Activated naive CD8-positive, alpha-beta T cell treated with anti-CD3 and anti-CD28 coated beads, Interleukin-2, amount 10 ng/mL, durations not matched to agents 7 days and 5 days (primary cell): ENCODE data around the gene RAP1GAP2. TPM values are rescaled to one million over a fixed set of nuclear protein-coding genes. Genes with fewer than 3 reads are reported as not detected.

ENCODE experiments used
- ATAC-seq: fragments of 150-1000 bp; cut with Tn5 transposase; one replicate; pipeline ENCODE4 v1.10.0; 2021; ENCODE audit warnings: low read depth, moderate library complexity
- POLR2A ChIA-PET: fragments of 350-600 bp; sonication (Branson Sonifier 250); formaldehyde crosslinking; loops from one replicate; lab custom pipeline; 2021; ENCODE audit warnings: antibody characterized with exemption; lab: Charles Lee
- DNase-seq: peaks from one replicate; pipeline ENCODE4 v3.0.0; 2021
- H3K27ac Mint-ChIP-seq: one replicate; pipeline ENCODE4 v1.8.0; 2022; ENCODE audit warnings: mild to moderate bottlenecking, mixed read lengths
- H3K27me3 Mint-ChIP-seq: one replicate; pipeline ENCODE4 v1.8.0; 2022; ENCODE audit warnings: mild to moderate bottlenecking, moderate library complexity, mixed read lengths
- H3K36me3 Mint-ChIP-seq: one replicate; pipeline ENCODE4 v1.8.0; 2021; ENCODE audit warnings: mild to moderate bottlenecking, mixed read lengths
- H3K4me1 Mint-ChIP-seq: one replicate; pipeline ENCODE4 v1.8.0; 2021; ENCODE audit warnings: mixed read lengths
- H3K4me3 Mint-ChIP-seq: one replicate; pipeline ENCODE4 v1.8.0; 2022; ENCODE audit warnings: mild to moderate bottlenecking, moderate library complexity, mixed read lengths
- H3K9me3 Mint-ChIP-seq: one replicate; pipeline ENCODE4 v1.8.0; 2021; ENCODE audit warnings: mixed read lengths
- total RNA-seq, 2 experiments: library from RNA; stranded (reverse); gene quantifications; one replicate each; pipeline ENCODE4 v1.2.3, GENCODE V29; 2021

The RAP1GAP2 gene
- total RNA-seq, 2 experiments from 2014 or later, result 4.0 to 4.8 TPM

GRCh38 chr17:2963332-2964027 is 167.2 kb downstream of the RAP1GAP2 start:
- Mint-ChIP-seq H3K27ac (no peak overlapping the region), H3K27me3 (peaks cover 8% of the 10 kb centered on the region), H3K4me3 (no peak overlapping the region), H3K9me3 (no peaks in the 10 kb centered on the region), H3K4me1 (no peaks in the 10 kb centered on the region), H3K36me3 (no peaks in the 10 kb centered on the region)
- no peak for ATAC-seq
- POLR2A ChIA-PET, result no interaction called here
- DNase-seq, result no peak

DNA sequence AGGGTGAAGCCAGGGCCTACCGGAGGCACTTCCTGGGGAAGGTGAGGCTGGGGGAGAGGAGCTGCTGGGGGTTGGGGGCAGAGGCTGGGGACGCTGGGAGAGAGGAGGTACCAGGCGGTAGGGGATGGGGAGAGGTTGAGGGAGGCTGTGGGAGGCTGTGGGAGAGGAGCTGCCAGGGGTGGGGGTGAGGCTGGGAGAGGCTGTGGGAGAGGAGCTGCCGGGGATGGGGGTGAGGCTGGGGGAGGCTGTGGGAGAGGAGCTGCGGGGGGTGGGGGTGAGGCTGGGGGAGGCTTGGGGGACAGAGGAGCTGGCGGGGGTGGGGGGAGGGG is 167.8 kb downstream of the RAP1GAP2 start:
- POLR2A ChIA-PET, result no interaction called here
- Mint-ChIP-seq H3K36me3 (no peaks in the 10 kb centered on the region), H3K27ac (no peak overlapping the region), H3K27me3 (peaks cover 7% of the 10 kb centered on the region), H3K9me3 (no peaks in the 10 kb centered on the region), H3K4me1 (no peaks in the 10 kb centered on the region), H3K4me3 (no peak overlapping the region)
- ATAC-seq (no peak), DNase-seq (no peak)

DNA sequence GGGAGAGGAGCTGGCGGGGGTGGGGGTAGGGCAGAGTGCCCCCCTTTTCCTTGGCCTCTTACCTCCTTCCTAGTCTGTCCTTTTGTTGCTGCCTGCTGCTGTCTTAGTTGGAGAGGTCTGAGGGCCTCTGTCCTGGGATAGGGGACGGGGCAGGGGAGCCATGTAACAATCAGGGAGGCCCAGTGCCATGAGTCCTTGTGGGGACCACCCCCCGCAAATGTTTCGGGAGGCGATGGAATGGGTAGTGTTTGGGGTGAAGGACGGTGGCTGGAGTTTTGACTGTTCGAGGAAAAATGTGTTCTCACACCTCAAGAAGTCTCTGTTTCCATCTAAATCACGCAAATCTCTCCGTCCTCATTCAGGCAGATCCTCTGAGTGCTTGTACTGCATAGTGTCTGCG is 168.1 kb downstream of the RAP1GAP2 start:
- Mint-ChIP-seq H3K4me1 (no peaks in the 10 kb centered on the region), H3K36me3 (no peaks in the 10 kb centered on the region)

GRCh38 chr17:2964831-2965230 is 168.6 kb downstream of the RAP1GAP2 start:
- no peaks in the 10 kb centered on the region for H3K36me3 Mint-ChIP-seq
- no peaks in the 10 kb centered on the region for H3K4me1 Mint-ChIP-seq
- no peak for DNase-seq
- no peaks in the 10 kb centered on the region for H3K9me3 Mint-ChIP-seq
- POLR2A ChIA-PET, result no interaction called here
- ATAC-seq, result no peak
- no peak overlapping the region for H3K4me3 Mint-ChIP-seq
- no peak overlapping the region for H3K27ac Mint-ChIP-seq
- peaks cover 5% of the 10 kb centered on the region for H3K27me3 Mint-ChIP-seq

More for the DNA sequence above, 168.1 kb downstream of the RAP1GAP2 start:
- POLR2A ChIA-PET, result no interaction called here
- no peak overlapping the region for H3K27ac Mint-ChIP-seq
- H3K4me3 Mint-ChIP-seq, result no peak overlapping the region
- peaks cover 5% of the 10 kb centered on the region for H3K27me3 Mint-ChIP-seq
- H3K9me3 Mint-ChIP-seq, result no peaks in the 10 kb centered on the region
- ATAC-seq, result no peak
- no peak for DNase-seq

- Mint-ChIP-seq H3K4me3 (no peak overlapping the region), H3K9me3 (no peaks in the 10 kb centered on the region), H3K27me3 (peaks cover 5% of the 10 kb centered on the region), H3K4me1 (no peaks in the 10 kb centered on the region), H3K27ac (no peak overlapping the region), H3K36me3 (no peaks in the 10 kb centered on the region)
- no peak for DNase-seq
- ATAC-seq, result no peak
- POLR2A ChIA-PET, result no interaction called here
Measured at GRCh38 chr17:2965621-2966595, 169.7 kb downstream of the RAP1GAP2 start.

DNA sequence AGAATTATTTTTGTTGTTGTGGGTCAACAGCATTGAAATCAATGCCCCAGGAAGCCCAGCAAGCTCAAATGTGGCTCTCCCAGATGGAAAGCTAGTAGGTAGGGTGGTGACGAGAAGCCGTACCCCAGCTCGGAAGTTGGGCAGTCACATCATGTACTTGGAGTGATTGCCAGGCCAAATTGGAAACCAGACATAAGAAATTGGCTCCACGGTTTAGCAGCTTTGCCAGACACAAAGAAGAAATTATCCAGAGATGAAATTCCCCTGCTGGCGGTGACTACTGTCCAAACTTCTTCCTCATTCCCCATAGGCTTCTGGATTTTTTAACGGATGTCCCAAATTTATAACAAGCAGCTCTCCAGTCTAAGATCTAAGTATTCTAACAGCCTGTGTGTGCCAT is 171.3 kb downstream of the RAP1GAP2 start:
- no peaks in the 10 kb centered on the region for H3K36me3 Mint-ChIP-seq
- H3K4me1 Mint-ChIP-seq, result no peaks in the 10 kb centered on the region
- POLR2A ChIA-PET, result no interaction called here
- H3K4me3 Mint-ChIP-seq, result no peak overlapping the region
- peaks cover 5% of the 10 kb centered on the region for H3K27me3 Mint-ChIP-seq
- no peak for DNase-seq
- H3K27ac Mint-ChIP-seq, result no peak overlapping the region
- H3K9me3 Mint-ChIP-seq, result no peaks in the 10 kb centered on the region
- ATAC-seq, result no peak

- H3K27ac Mint-ChIP-seq, result no peak overlapping the region
- DNase-seq, result no peak
- no peak overlapping the region for H3K4me3 Mint-ChIP-seq
- no peaks in the 10 kb centered on the region for H3K9me3 Mint-ChIP-seq
- H3K27me3 Mint-ChIP-seq, result peaks cover 5% of the 10 kb centered on the region
- H3K36me3 Mint-ChIP-seq, result no peaks in the 10 kb centered on the region
- H3K4me1 Mint-ChIP-seq, result no peaks in the 10 kb centered on the region
- POLR2A ChIA-PET, result no interaction called here
- no peak for ATAC-seq
Measured at GRCh38 chr17:2971851-2972250, 175.6 kb downstream of the RAP1GAP2 start.

- Mint-ChIP-seq H3K4me1 (no peaks in the 10 kb centered on the region), H3K27me3 (peaks cover 2% of the 10 kb centered on the region), H3K9me3 (no peaks in the 10 kb centered on the region), H3K4me3 (no peak overlapping the region), H3K36me3 (no peaks in the 10 kb centered on the region), H3K27ac (no peak overlapping the region)
- ATAC-seq, result no peak
- POLR2A ChIA-PET, result no interaction called here
- DNase-seq, result no peak
Measured at GRCh38 chr17:2972749-2973148, 176.5 kb downstream of the RAP1GAP2 start.

GRCh38 chr17:2974347-2974746 is 178.1 kb downstream of the RAP1GAP2 start:
- POLR2A ChIA-PET, result no interaction called here
- Mint-ChIP-seq H3K4me1 (no peaks in the 10 kb centered on the region), H3K36me3 (no peaks in the 10 kb centered on the region), H3K27me3 (no peaks in the 10 kb centered on the region), H3K4me3 (no peak overlapping the region), H3K27ac (no peak overlapping the region), H3K9me3 (no peaks in the 10 kb centered on the region)
- DNase-seq (no peak), ATAC-seq (no peak)

- H3K36me3 Mint-ChIP-seq, result no peaks in the 10 kb centered on the region
- H3K27ac Mint-ChIP-seq, result no peak overlapping the region
- POLR2A ChIA-PET, result no interaction called here
- H3K4me3 Mint-ChIP-seq, result no peak overlapping the region
- no peak for ATAC-seq
- DNase-seq, result no peak
- H3K9me3 Mint-ChIP-seq, result no peaks in the 10 kb centered on the region
- no peaks in the 10 kb centered on the region for H3K27me3 Mint-ChIP-seq
- no peaks in the 10 kb centered on the region for H3K4me1 Mint-ChIP-seq
Measured at GRCh38 chr17:2975469-2975958, 179.3 kb downstream of the RAP1GAP2 start.

GRCh38 chr17:2977157-2977556 is 180.9 kb downstream of the RAP1GAP2 start:
- Mint-ChIP-seq H3K27me3 (no peaks in the 10 kb centered on the region), H3K4me1 (no peaks in the 10 kb centered on the region), H3K36me3 (no peaks in the 10 kb centered on the region), H3K4me3 (no peak overlapping the region), H3K27ac (no peak overlapping the region), H3K9me3 (no peaks in the 10 kb centered on the region)
- no peak for DNase-seq
- POLR2A ChIA-PET, result no interaction called here
- no peak for ATAC-seq

GRCh38 chr17:2978116-2978515 is 181.9 kb downstream of the RAP1GAP2 start:
- POLR2A ChIA-PET, result no interaction called here
- no peak for ATAC-seq
- Mint-ChIP-seq H3K4me1 (no peaks in the 10 kb centered on the region), H3K9me3 (no peaks in the 10 kb centered on the region), H3K4me3 (no peak overlapping the region), H3K27me3 (no peaks in the 10 kb centered on the region), H3K27ac (no peak overlapping the region), H3K36me3 (no peaks in the 10 kb centered on the region)
- no peak for DNase-seq

GRCh38 chr17:2978991-2979390 is 182.8 kb downstream of the RAP1GAP2 start:
- no peak for DNase-seq
- POLR2A ChIA-PET, result no interaction called here
- H3K4me1 Mint-ChIP-seq, result no peaks in the 10 kb centered on the region
- no peak for ATAC-seq
- H3K9me3 Mint-ChIP-seq, result no peaks in the 10 kb centered on the region
- H3K4me3 Mint-ChIP-seq, result no peak overlapping the region
- H3K36me3 Mint-ChIP-seq, result no peaks in the 10 kb centered on the region
- H3K27me3 Mint-ChIP-seq, result no peaks in the 10 kb centered on the region
- H3K27ac Mint-ChIP-seq, result no peak overlapping the region
